Adrenal gland (tissue), 12 donors: ENCODE results near the gene EXOC6. TPM values are rescaled to one million over a fixed set of nuclear protein-coding genes. Genes with fewer than 3 reads are reported as not detected.

Source experiments
- DNase-seq, 7 donors: peaks; one replicate each; pipeline ENCODE4 v3.0.0-alpha.2; 2019 to 2020
- H3K27ac ChIP-seq, 5 donors: fragments of 200-600 bp; sonication (generic) in 4 of 5; 1 replicate in 3 of 5; 2 replicates in 2 of 5; pipeline versions ENCODE4 v1.5.1 to v1.8.0; 2016 to 2020; ENCODE audit warnings: mild to moderate bottlenecking in 1 of 5
- H3K27me3 ChIP-seq: fragments of 200-600 bp; 2 replicates; pipeline ENCODE4 v1.8.0; 2021
- H3K36me3 ChIP-seq, 2 donors: fragments of 200-600 bp; replicated peaks in 1 of 2; 1 replicate in 1 of 2; 2 replicates in 1 of 2; pipeline versions ENCODE4 v1.5.1 to v1.8.0; 2018 to 2022
- H3K4me1 ChIP-seq, 2 donors: fragments of 200-600 bp; replicated peaks in 1 of 2; 1 replicate in 1 of 2; 2 replicates in 1 of 2; pipeline versions ENCODE4 v1.5.1 to v1.8.0; 2018 to 2021
- H3K4me3 ChIP-seq, 4 donors: fragments of 200-600 bp; sonication (generic) in 3 of 4; one replicate each; pipeline ENCODE4 v1.5.1; 2016 to 2018
- H3K9me3 ChIP-seq, 3 donors: fragments of 200-600 bp; sonication (generic) in 1 of 3; replicated peaks in 1 of 3; 1 replicate in 2 of 3; 2 replicates in 1 of 3; pipeline versions ENCODE4 v1.5.1 to v1.8.0; 2016 to 2021
- CTCF ChIP-seq, 6 experiments: fragments of 450-650 bp in 4 of 6; fragments of 200-600 bp in 2 of 6; sonication (generic) in 1 of 6; IDR thresholded peaks; 1 replicate in 5 of 6; 2 replicates in 1 of 6; pipeline versions ENCODE4 v1.5.1 to v1.8.0; 2016 to 2021; ENCODE audit warnings: antibody characterized with exemption in 6 of 6, mild to moderate bottlenecking in 2 of 6, moderate library complexity in 1 of 6
- POLR2A ChIP-seq, 2 donors: fragments of 450-650 bp; IDR thresholded peaks; one replicate each; pipeline ENCODE4 v1.6.1; 2017; ENCODE audit warnings: antibody characterized with exemption in 2 of 2, mild to moderate bottlenecking in 2 of 2, moderate library complexity in 1 of 2
- WGBS, 4 donors: extraction: QIAGEN DNeasy Blood & Tissue Kit in 2 of 4; methylation state at CpG; one replicate each; pipeline versions ENCODE4 v1.1.5 to v1.1.7; 2013 to 2017; 5-methylcytosine and 5-hydroxymethylcytosine counted together
- intact Hi-C, 2 donors: fragments of 100-400 bp; cut with DNase I; formaldehyde crosslinking; loops; one replicate each; pipeline versions ENCODE4 v1.14.1 to v1.15.0; 2022 to 2023
- polyA plus RNA-seq, 3 donors: library from polyadenylated mRNA; stranded (reverse); fragments of 200-250 nt in 2 of 3; fragments of 350-450 nt in 1 of 3; fragmentation: Illumina TruSeq in 1 of 3; extraction: RNeasy Lipid Tissue Mini Kit (QIAGEN cat#74804) in 1 of 3; gene quantifications; one replicate each; pipeline ENCODE4 v1.2.3, GENCODE V29; 2013 to 2014
- total RNA-seq, 9 donors: library from RNA; depleted of rRNA in 4 of 9; stranded (reverse); fragments of >200 nt in 4 of 9; fragments of 120-200 nt in 1 of 9; fragmentation: NEBNext Ultra II Directional in 1 of 9; extraction: Animal tissue kit (Norgen Biotek cat#: 25700) in 1 of 9; gene quantifications; one replicate each; pipeline versions ENCODE4 v1.1.0 to v1.2.4, GENCODE V29; 2013 to 2023
- donor health status: healthy with polysubstance abuse.
- donor health status: Bipolar disorder and iron deficiency.
- donor health status: DM: yes; HTN: yes; CAD: no.
- donor health status: DM: no; HTN: no; CAD: no.
- donor health status: DM: no; HTN: no; CAD: no.
- donor health status: DM: yes; HTN: yes; CAD: no.

Gene EXOC6
- total and polyA plus RNA-seq, 12 donors: 7.1 to 60.1 (median 25.7) TPM

GRCh38 chr10:92918603-92919002 is 70.3 kb downstream of the EXOC6 start:
- TF ChIP-seq POLR2A (IDR thresholded peaks at IDR 0.05) (no peak), CTCF (IDR thresholded peaks at IDR 0.05) (no peak)
- no peak overlapping the region for H3K4me3 ChIP-seq
- no peaks in the 10 kb centered on the region for H3K36me3 ChIP-seq
- WGBS, 4 donors: 97 to 100% (median 98%) methylated on average over 3 of the region's 3 CpGs
- H3K4me1 ChIP-seq: peaks cover 0 to 7% of the 10 kb centered on the region in 2 donors
- no peak overlapping the region for H3K27ac ChIP-seq
- H3K9me3 ChIP-seq: no peaks in the 10 kb centered on the region
- no peaks in the 10 kb centered on the region for H3K27me3 ChIP-seq
- no peak for DNase-seq
- intact Hi-C loops: no loop called here

GRCh38 chr10:92920866-92921265 is 72.5 kb downstream of the EXOC6 start:
- intact Hi-C loops: no loop called here
- Histone ChIP-seq H3K9me3 (no peaks in the 10 kb centered on the region), H3K4me1 (no peaks in the 10 kb centered on the region), H3K36me3 (no peaks in the 10 kb centered on the region), H3K27ac (no peak overlapping the region), H3K4me3 (no peak overlapping the region), H3K27me3 (no peaks in the 10 kb centered on the region)
- no peak for TF ChIP-seq CTCF (IDR thresholded peaks at IDR 0.05)
- no peak for TF ChIP-seq POLR2A (IDR thresholded peaks at IDR 0.05)
- no peak for DNase-seq

GRCh38 chr10:92923416-92923815 is 75.1 kb downstream of the EXOC6 start:
- TF ChIP-seq POLR2A (IDR thresholded peaks at IDR 0.05): no peak
- no peak for TF ChIP-seq CTCF (IDR thresholded peaks at IDR 0.05)
- DNase-seq: no peak
- H3K36me3 ChIP-seq: peaks cover 0 to 2% of the 10 kb centered on the region in 2 donors
- no peaks in the 10 kb centered on the region for H3K9me3 ChIP-seq
- no peak overlapping the region for H3K4me3 ChIP-seq
- intact Hi-C loops: no loop called here
- WGBS, 4 donors: 90 to 100% (median 99%) methylated on average over 1 of the region's 1 CpG
- no peaks in the 10 kb centered on the region for H3K27me3 ChIP-seq
- H3K4me1 ChIP-seq: no peaks in the 10 kb centered on the region
- H3K27ac ChIP-seq: no peak overlapping the region

GRCh38 chr10:92929896-92930295 is 81.6 kb downstream of the EXOC6 start:
- DNase-seq: no peak
- peaks cover 0 to 4% of the 10 kb centered on the region in 2 donors for H3K36me3 ChIP-seq

More at GRCh38 chr10:92929896-92930295, 81.6 kb downstream of the EXOC6 start:
- TF ChIP-seq POLR2A (IDR thresholded peaks at IDR 0.05) (no peak), CTCF (IDR thresholded peaks at IDR 0.05) (no peak)
- Histone ChIP-seq H3K9me3 (peaks cover 0 to 5% (median 0%) of the 10 kb centered on the region in 3 donors), H3K4me1 (no peaks in the 10 kb centered on the region), H3K4me3 (no peak overlapping the region), H3K27me3 (no peaks in the 10 kb centered on the region), H3K27ac (no peak overlapping the region)
- WGBS, 4 donors: 96 to 97% (median 97%) methylated on average over 5 of the region's 5 CpGs
- intact Hi-C loops: no loop called here
